ENCODE measurements around the gene SDC3.
A peak's percentile ranks its signal among the peaks of the same experiment; 100 is the strongest.

SDC3 gene

GRCh38 chr1:30855686-30856259, 52.8 kb downstream of the SDC3 start:
- H3K4me3 ChIP-seq (ENCODE audit: low read length), result no peak overlapping the region
- DNase-seq (ENCODE audit: low read depth), result no peak
- TF ChIP-seq, protein P1, sequence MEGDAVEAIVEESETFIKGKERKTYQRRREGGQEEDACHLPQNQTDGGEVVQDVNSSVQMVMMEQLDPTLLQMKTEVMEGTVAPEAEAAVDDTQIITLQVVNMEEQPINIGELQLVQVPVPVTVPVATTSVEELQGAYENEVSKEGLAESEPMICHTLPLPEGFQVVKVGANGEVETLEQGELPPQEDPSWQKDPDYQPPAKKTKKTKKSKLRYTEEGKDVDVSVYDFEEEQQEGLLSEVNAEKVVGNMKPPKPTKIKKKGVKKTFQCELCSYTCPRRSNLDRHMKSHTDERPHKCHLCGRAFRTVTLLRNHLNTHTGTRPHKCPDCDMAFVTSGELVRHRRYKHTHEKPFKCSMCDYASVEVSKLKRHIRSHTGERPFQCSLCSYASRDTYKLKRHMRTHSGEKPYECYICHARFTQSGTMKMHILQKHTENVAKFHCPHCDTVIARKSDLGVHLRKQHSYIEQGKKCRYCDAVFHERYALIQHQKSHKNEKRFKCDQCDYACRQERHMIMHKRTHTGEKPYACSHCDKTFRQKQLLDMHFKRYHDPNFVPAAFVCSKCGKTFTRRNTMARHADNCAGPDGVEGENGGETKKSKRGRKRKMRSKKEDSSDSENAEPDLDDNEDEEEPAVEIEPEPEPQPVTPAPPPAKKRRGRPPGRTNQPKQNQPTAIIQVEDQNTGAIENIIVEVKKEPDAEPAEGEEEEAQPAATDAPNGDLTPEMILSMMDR (conservative IDR thresholded peaks at IDR 0.05; ENCODE audit: low read length), result no peak

- DNase-seq (ENCODE audit: low read depth), result no peak
- no peak overlapping the region for H3K4me3 ChIP-seq (ENCODE audit: low read length)
- TF ChIP-seq, protein P1 (conservative IDR thresholded peaks at IDR 0.05; ENCODE audit: low read length), result no peak
These were observed 55.2 kb downstream of the SDC3 start for GRCh38 chr1:30853350-30853749.

DNA sequence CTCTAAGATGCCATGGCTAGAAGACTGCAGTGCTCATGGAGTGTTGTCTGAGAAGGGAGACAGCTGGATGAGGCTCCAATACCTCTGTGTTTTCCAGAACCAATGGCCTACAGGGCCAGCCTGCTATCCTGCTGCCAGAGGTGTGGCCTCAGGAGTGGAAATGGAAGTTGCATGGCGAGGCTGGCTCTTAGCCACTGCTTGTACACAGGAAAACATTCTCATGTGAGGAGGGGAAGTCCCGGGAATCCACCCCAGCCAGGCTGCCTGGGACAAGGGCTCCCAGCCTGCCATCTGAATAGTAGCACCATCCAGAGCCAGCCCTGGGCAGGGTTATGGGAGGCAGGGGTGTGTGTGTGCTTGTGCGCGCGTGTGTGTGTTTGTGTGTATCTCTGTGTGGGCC, 56.5 kb downstream of the SDC3 start:
- TF ChIP-seq, protein P1 (conservative IDR thresholded peaks at IDR 0.05; ENCODE audit: low read length), result no peak
- DNase-seq (ENCODE audit: low read depth), result peak; percentile 41
- no peak overlapping the region for H3K4me3 ChIP-seq (ENCODE audit: low read length)

DNA sequence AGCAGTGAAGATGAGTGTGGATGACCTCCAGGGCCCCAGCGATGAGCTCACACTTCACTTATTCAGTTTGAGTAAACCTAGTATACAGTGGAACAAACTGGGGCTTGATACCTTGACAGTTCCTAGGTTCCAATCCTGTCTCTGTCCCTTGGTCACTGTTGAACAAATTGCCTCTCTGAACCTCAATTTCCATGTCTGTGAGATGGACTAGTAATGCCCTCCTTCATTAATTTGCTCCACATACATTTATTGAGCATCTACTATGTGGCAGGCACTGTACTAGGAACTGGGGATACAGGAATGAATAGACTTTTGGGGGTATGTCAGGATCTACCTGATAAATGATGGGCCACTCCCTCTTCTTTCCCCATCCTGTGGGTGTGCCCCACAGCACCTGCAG, 57.3 kb downstream of the SDC3 start:
- H3K4me3 ChIP-seq (ENCODE audit: low read length), result no peak overlapping the region
- no peak for DNase-seq (ENCODE audit: low read depth)
- TF ChIP-seq, protein P1 (conservative IDR thresholded peaks at IDR 0.05; ENCODE audit: low read length), result no peak

DNA sequence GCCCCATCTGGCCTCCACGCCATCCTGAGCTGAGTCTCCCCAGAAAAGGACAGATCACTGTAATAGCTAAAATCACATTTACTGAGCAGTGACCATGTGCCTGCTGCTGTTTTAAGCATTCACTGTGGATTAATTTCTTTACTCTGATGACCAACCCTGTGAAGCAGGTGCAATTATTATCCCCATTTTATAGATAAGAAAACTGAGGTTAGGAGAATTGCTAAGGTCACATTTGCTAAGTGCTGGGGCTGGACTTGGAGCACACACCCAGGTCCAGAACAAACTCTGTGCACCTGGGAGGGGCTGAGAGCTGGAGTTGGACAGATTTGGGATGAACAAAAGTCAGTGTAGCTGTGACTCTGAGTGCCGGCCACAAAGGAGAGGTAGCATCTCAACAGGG, 58.0 kb downstream of the SDC3 start:
- no peak overlapping the region for H3K4me3 ChIP-seq (ENCODE audit: low read length)
- TF ChIP-seq, protein P1 (conservative IDR thresholded peaks at IDR 0.05; ENCODE audit: low read length), result no peak
- DNase-seq (ENCODE audit: low read depth), result no peak

GRCh38 chr1:30848130-30848529, 60.4 kb downstream of the SDC3 start:
- no peak overlapping the region for H3K4me3 ChIP-seq (ENCODE audit: low read length)
- TF ChIP-seq, protein P1 (conservative IDR thresholded peaks at IDR 0.05; ENCODE audit: low read length), result no peak
- DNase-seq (ENCODE audit: low read depth), result no peak

- no peak for DNase-seq (ENCODE audit: low read depth)
- TF ChIP-seq, protein P1 (conservative IDR thresholded peaks at IDR 0.05; ENCODE audit: low read length), result no peak
- H3K4me3 ChIP-seq (ENCODE audit: low read length), result no peak overlapping the region
These were observed 61.1 kb downstream of the SDC3 start for GRCh38 chr1:30847358-30847972.
